HG02973 (cell line): ENCODE results near the gene GATB.

ENCODE experiments used
- ATAC-seq: cut with Tn5 transposase; IDR thresholded peaks from one replicate; pipeline ENCODE4 v1.9.1; 2021; ENCODE audit warnings: moderate library complexity; ENCODE audit not compliant: unreplicated experiment

The GATB gene

GRCh38 chr4:151786158-151786495 is 25.3 kb upstream of the GATB start:
- ATAC-seq, result no peak

- no peak for ATAC-seq
Observed at GRCh38 chr4:151785484-151786157, 24.8 kb upstream of the GATB start.

- ATAC-seq, result no peak
Observed at GRCh38 chr4:151784706-151785105, 23.9 kb upstream of the GATB start.

GRCh38 chr4:151783867-151784266 is 23.1 kb upstream of the GATB start:
- no peak for ATAC-seq

- ATAC-seq, result no peak
Observed at GRCh38 chr4:151782296-151782695, 21.5 kb upstream of the GATB start.

GRCh38 chr4:151781026-151781425 is 20.2 kb upstream of the GATB start:
- no peak for ATAC-seq

- no peak for ATAC-seq
Observed at GRCh38 chr4:151777471-151777870, 16.7 kb upstream of the GATB start.

- no peak for ATAC-seq
Observed at GRCh38 chr4:151774324-151774723, 13.5 kb upstream of the GATB start.

- ATAC-seq, result no peak
Observed at GRCh38 chr4:151772274-151772673, 11.5 kb upstream of the GATB start.

GRCh38 chr4:151771664-151772063 is 10.9 kb upstream of the GATB start:
- no peak for ATAC-seq

- ATAC-seq, result no peak
Observed at GRCh38 chr4:151770154-151770553, 9.3 kb upstream of the GATB start.

GRCh38 chr4:151768835-151769234 is 8.0 kb upstream of the GATB start:
- no peak for ATAC-seq

GRCh38 chr4:151766691-151767090 is 5.9 kb upstream of the GATB start:
- ATAC-seq, result no peak

GRCh38 chr4:151760002-151760401 is 805 bp downstream of the GATB start:
- ATAC-seq, result no peak

- ATAC-seq, result no peak
Observed at GRCh38 chr4:151753056-151753455, 7.8 kb downstream of the GATB start.

GRCh38 chr4:151750156-151750555 is 10.7 kb downstream of the GATB start:
- no peak for ATAC-seq

GRCh38 chr4:151745481-151746231 is 15.2 kb downstream of the GATB start:
- no peak for ATAC-seq

- ATAC-seq, result no peak
Observed at GRCh38 chr4:151744614-151745013, 16.2 kb downstream of the GATB start.

- ATAC-seq, result no peak
Observed at GRCh38 chr4:151743894-151744293, 16.9 kb downstream of the GATB start.

- no peak for ATAC-seq
Observed at GRCh38 chr4:151743128-151743854, 17.5 kb downstream of the GATB start.

GRCh38 chr4:151738720-151739517 is 21.9 kb downstream of the GATB start:
- no peak for ATAC-seq
